ENCODE results near the gene SCGN.

The SCGN gene

GRCh38 chr6:25614052-25614451 lies 38.0 kb upstream of the SCGN start:
- TF ChIP-seq CTCF (IDR thresholded peaks at IDR 0.05; ENCODE audit: low read depth, low read length, missing control alignments): no peak
- H3K4me3 ChIP-seq (ENCODE audit: low read depth, low read length): no peak overlapping the region
- no peak for DNase-seq (ENCODE audit: low read depth)

- no peak for TF ChIP-seq CTCF (IDR thresholded peaks at IDR 0.05; ENCODE audit: low read depth, low read length, missing control alignments)
- DNase-seq (ENCODE audit: low read depth): no peak
- no peak overlapping the region for H3K4me3 ChIP-seq (ENCODE audit: low read depth, low read length)
Observed at GRCh38 chr6:25615471-25615870, 36.5 kb upstream of the SCGN start.

- TF ChIP-seq CTCF (IDR thresholded peaks at IDR 0.05; ENCODE audit: low read depth, low read length, missing control alignments): no peak
- no peak overlapping the region for H3K4me3 ChIP-seq (ENCODE audit: low read depth, low read length)
- no peak for DNase-seq (ENCODE audit: low read depth)
Observed at GRCh38 chr6:25617997-25618396, 34.0 kb upstream of the SCGN start.

- TF ChIP-seq CTCF (IDR thresholded peaks at IDR 0.05; ENCODE audit: low read depth, low read length, missing control alignments): no peak
- no peak overlapping the region for H3K4me3 ChIP-seq (ENCODE audit: low read depth, low read length)
- no peak for DNase-seq (ENCODE audit: low read depth)
Observed at GRCh38 chr6:25619217-25619616, 32.8 kb upstream of the SCGN start.

GRCh38 chr6:25620391-25620790 lies 31.6 kb upstream of the SCGN start:
- no peak for DNase-seq (ENCODE audit: low read depth)
- no peak overlapping the region for H3K4me3 ChIP-seq (ENCODE audit: low read depth, low read length)
- no peak for TF ChIP-seq CTCF (IDR thresholded peaks at IDR 0.05; ENCODE audit: low read depth, low read length, missing control alignments)

GRCh38 chr6:25623065-25623464 lies 28.9 kb upstream of the SCGN start:
- no peak overlapping the region for H3K4me3 ChIP-seq (ENCODE audit: low read depth, low read length)
- TF ChIP-seq CTCF (IDR thresholded peaks at IDR 0.05; ENCODE audit: low read depth, low read length, missing control alignments): no peak
- no peak for DNase-seq (ENCODE audit: low read depth)

- DNase-seq (ENCODE audit: low read depth): no peak
- no peak for TF ChIP-seq CTCF (IDR thresholded peaks at IDR 0.05; ENCODE audit: low read depth, low read length, missing control alignments)
- no peak overlapping the region for H3K4me3 ChIP-seq (ENCODE audit: low read depth, low read length)
Observed at GRCh38 chr6:25623879-25624278, 28.1 kb upstream of the SCGN start.
